ENCODE data around the gene NFATC2IP.

- TF ChIP-seq, protein P1, sequence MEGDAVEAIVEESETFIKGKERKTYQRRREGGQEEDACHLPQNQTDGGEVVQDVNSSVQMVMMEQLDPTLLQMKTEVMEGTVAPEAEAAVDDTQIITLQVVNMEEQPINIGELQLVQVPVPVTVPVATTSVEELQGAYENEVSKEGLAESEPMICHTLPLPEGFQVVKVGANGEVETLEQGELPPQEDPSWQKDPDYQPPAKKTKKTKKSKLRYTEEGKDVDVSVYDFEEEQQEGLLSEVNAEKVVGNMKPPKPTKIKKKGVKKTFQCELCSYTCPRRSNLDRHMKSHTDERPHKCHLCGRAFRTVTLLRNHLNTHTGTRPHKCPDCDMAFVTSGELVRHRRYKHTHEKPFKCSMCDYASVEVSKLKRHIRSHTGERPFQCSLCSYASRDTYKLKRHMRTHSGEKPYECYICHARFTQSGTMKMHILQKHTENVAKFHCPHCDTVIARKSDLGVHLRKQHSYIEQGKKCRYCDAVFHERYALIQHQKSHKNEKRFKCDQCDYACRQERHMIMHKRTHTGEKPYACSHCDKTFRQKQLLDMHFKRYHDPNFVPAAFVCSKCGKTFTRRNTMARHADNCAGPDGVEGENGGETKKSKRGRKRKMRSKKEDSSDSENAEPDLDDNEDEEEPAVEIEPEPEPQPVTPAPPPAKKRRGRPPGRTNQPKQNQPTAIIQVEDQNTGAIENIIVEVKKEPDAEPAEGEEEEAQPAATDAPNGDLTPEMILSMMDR (IDR thresholded peaks at IDR 0.05; ENCODE audit: poor library complexity, severe bottlenecking), result no peak
- TF ChIP-seq TAF1 (IDR thresholded peaks at IDR 0.05; ENCODE audit: low read depth) (no peak), REST (IDR thresholded peaks at IDR 0.05; ENCODE audit: borderline replicate concordance) (no peak), RAD21 (conservative IDR thresholded peaks at IDR 0.05) (no peak), POLR2AphosphoS5 (IDR thresholded peaks at IDR 0.05) (no peak), EP300 (conservative IDR thresholded peaks at IDR 0.05; ENCODE audit: poor library complexity, severe bottlenecking) (no peak)
These were observed 20.5 kb upstream of the NFATC2IP start for GRCh38 chr16:28930203-28930602.

All from neural cell (in vitro differentiated cells).